GM18505 (cell line): ENCODE data around the gene FOLR1.
"Not testable (repeated sequence)": the region's sequence is repeated elsewhere in the genome, so short reads cannot be mapped to it uniquely, and the experiment has no call there.

Source experiments
- ATAC-seq: cut with Tn5 transposase; IDR thresholded peaks from one replicate; pipeline ENCODE4 v1.9.1; 2021; ENCODE audit not compliant: unreplicated experiment
- POLR2A ChIP-seq: IDR thresholded peaks from 4 replicates; pipeline ENCODE4 v1.6.1; 2011; ENCODE audit warnings: borderline replicate concordance; ENCODE audit not compliant: insufficient read depth, insufficient read length; ENCODE audit errors: extremely low read depth

FOLR1 gene

GRCh38 chr11:72173291-72173690, 18.6 kb upstream of the FOLR1 start:
- TF ChIP-seq POLR2A, result no peak
- no peak for ATAC-seq

GRCh38 chr11:72174302-72175070, 17.5 kb upstream of the FOLR1 start:
- TF ChIP-seq POLR2A, result no peak
- ATAC-seq, result no peak

DNA sequence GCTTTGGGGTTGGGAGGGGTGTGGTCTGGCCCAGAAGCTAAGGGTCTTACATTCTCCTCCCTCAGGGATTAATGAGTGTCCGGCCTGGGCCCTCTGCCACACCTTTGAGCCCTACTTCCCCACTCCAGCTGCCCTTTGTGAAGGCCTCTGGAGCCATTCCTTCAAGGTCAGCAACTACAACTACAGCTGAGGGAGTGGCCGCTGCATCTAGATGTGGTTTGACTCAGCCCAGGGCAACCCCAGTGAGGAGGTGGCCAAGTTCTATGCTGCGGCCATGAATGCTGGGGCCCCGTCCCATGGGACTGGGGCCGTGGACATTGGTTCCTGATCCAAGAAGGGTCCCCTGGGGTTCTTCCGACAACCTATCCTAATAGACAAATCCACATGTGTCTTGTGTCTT, 14.3 kb upstream of the FOLR1 start:
- TF ChIP-seq POLR2A, result no peak
- ATAC-seq, result no peak

DNA sequence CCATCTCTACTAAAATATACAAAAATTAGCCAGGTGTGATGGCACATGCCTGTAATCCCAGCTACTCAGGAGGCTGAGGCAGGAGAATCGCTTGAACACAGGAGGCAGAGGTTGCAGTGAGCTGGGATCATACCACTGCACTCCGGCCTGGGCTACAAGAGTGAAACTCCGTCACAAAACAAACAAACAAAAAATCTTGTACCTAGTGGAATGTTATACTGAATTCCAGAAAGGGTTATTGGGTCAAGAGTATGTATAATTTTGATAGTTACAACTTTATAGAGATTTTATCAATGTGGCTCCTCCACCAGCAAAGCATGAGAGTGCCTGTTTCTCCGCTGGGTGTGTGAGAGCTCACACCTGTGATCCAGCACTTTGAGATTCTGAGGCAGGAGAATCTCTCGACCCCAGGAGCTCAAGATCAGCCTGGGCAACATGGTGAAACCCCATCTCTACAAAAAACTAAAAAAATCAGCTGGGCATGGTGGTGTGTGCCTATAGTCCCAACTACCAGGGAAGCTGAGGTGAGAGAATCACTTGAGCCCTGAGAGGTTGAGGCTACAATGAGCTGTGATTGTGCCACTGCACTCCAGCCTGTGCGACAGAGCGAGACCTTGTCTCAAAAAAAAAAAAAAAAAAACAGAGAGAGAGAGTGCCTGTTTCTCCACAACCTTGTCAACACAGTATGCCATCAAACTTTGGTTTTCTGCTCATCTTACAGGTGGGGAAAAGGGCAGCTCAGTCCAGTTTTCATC, 12.7 kb upstream of the FOLR1 start:
- ATAC-seq, result no peak
- TF ChIP-seq POLR2A, result no peak

DNA sequence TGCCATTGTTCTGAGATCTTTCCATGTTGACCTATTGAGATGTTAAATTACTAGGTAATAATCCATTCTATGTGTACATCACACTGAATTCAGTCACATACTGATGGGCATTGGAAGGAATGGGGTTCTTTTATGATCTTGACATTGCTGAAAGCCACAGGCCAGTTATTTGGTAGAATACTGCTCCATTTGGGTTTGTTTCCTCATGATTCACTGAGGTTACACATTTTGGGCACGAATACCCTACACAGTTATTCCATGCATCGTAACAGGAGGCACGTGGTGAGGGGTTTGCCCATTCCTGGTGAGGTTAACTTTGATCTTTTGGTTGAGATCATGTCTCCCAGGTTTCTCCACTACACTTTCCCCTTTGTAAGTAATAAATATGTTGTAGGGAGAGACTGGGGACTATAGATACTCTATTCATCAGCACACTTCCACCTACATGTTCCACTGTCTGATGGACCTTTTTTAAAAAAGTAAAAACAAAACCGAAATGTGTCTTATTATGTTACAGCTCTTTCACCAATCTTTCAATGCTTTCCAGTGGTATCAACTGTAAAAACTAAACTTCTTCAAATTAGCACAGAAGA, 12.0 kb upstream of the FOLR1 start:
- no peak for ATAC-seq

DNA sequence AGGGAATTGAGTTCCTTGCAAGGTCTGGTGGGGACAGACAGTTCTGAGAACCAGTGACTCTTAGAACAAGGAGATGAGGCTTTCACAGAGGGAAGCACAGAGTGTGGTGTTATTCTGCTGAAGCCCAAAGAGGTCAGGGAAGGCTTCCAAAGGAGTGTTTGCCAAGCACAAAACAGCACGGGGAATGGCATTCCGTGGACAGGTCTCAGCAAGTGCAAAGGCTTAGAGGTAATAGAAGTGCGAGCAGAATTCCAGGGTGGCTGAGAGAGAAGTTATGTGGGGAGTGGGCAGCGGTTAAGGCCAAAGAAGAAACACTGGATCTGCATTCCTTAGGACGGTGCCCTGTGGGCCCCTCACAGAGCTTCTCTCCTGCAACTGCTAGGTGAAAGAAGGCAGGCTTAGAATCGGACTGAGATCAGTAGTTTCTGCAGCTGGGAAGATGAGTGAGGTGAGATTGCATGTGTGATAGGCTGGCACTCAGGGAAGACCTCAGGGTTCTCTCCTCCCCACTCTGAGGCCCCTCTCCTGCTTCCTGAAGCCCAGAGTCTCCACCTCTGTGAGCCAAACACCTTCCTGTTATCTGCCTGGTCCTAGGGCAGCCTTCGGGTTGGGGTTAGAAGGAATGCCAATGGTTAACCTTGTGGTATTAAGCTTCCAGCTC, 10.9 kb upstream of the FOLR1 start:
- ATAC-seq, result not testable (repeated sequence)

More for the DNA sequence above, 12.0 kb upstream of the FOLR1 start:
- no peak for TF ChIP-seq POLR2A

GRCh38 chr11:72181553-72181958, 10.4 kb upstream of the FOLR1 start:
- not testable (repeated sequence) for ATAC-seq

DNA sequence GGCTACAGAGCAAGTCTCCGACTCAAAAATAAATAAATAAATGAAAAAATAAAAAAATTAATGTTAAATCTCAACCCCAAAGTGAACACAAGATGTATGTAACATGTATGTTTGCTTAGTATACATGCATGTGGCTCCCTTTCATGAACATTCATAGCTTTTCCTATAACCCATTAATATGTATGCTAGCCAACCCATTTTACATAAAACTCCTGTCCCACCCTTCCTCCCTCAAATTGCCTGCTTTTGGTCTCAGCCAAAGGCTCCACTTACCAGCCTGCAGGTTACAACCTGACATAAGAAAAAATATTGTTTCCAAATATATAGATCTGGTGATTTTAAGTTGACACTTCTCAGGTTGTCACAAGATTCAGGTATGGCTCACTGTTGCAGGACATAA, 3.7 kb upstream of the FOLR1 start:
- no peak for ATAC-seq
- no peak for TF ChIP-seq POLR2A

DNA sequence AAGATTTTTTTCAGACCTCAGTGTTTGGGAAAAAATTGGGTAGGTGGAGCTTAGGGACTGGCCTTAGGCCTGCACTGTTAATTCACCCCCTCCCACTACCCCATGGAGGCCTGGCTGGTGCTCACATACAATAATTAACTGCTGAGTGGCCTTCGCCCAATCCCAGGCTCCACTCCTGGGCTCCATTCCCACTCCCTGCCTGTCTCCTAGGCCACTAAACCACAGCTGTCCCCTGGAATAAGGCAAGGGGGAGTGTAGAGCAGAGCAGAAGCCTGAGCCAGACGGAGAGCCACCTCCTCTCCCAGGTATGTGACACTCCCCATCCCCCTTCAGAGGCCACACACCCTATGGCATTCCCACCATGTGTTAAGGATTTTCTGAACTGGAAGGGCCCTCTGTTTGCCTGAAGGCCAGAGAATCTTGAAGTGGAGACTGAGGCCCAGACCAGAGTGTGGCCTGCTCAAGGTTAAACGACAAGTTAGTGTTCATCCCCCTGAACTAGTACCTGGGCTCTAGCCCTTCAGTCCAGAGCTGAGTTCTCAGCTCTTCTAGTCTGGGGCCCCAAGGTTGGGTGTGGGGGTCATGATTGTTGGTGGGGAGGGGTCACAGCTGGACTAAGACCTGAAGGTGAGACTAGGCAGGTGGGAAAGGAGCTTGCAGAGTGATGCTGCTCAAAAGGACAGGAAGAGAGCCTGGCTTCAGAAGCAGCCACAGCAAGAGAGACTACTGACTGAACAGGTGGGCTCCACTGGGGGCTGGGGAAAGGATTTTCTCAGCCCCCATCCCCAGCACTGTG, 2.3 kb upstream of the FOLR1 start:
- TF ChIP-seq POLR2A, result no peak
- ATAC-seq, result no peak

DNA sequence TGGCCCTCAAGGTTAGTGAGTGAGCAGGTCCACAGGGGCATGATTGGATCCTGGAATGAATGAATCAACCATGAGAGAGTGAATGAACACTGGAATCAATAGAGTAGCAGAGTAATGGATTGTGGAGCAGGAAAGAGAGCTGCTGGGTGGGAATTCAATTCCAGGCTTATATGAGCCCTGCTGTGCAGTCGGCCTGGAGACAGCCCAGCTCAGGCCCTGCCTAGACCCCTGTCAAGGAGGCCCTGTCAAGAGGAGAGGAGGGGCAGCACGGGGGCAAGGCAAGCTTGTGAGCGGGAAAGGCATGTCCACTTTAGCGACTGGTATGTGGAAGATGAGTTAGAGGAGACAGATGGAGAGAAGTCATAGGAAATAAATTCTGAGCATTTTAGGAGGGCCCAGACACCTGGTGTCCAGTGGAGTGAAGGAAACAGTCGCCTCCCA, 1.3 kb upstream of the FOLR1 start:
- TF ChIP-seq POLR2A, result no peak

GRCh38 chr11:72195518-72196270, 3.8 kb downstream of the FOLR1 start:
- no peak for TF ChIP-seq POLR2A
- no peak for ATAC-seq

More for the DNA sequence above, 1.3 kb upstream of the FOLR1 start:
- no peak for ATAC-seq

DNA sequence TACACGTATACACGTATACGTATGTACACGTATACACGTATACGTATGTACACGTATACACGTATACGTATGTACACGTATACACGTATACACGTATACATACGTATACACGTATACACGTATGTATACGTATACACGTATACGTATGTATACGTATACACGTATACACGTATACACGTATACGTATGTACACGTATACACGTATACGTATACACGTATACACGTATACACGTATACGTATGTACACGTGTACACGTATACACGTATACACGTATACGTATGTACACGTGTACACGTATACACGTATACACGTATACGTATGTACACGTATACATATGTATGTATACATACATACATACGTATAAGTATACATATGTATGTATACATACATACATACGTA, 9.5 kb downstream of the FOLR1 start:
- ATAC-seq, result not testable (repeated sequence)
